Measurements from ENCODE around the gene ATP2C2.

DNA sequence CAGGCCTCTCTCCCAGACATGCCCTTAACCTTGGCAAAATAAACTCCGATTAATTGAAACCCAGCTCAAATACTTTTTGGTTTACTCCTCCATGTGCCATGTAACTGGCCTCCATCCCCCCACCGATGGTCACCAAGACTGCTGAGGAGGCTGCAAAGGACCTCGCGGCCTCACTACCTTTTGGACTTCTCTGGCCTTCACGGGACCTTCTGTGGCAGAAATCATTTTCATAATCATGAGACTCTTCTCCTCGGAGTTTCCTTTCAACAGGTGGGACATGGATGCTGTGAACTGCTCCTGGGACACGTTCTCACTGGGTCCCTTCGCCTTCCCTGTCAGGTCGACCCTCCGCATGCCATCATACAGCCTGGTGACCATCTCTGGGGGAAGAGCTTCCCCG lies 127.2 kb downstream of the ATP2C2 start:
- TF ChIP-seq EZH2 (IDR thresholded peaks at IDR 0.05; ENCODE audit: borderline replicate concordance, insufficient read depth, low read depth, low read length, poor library complexity, severe bottlenecking) = no peak
- TF ChIP-seq, protein P1, sequence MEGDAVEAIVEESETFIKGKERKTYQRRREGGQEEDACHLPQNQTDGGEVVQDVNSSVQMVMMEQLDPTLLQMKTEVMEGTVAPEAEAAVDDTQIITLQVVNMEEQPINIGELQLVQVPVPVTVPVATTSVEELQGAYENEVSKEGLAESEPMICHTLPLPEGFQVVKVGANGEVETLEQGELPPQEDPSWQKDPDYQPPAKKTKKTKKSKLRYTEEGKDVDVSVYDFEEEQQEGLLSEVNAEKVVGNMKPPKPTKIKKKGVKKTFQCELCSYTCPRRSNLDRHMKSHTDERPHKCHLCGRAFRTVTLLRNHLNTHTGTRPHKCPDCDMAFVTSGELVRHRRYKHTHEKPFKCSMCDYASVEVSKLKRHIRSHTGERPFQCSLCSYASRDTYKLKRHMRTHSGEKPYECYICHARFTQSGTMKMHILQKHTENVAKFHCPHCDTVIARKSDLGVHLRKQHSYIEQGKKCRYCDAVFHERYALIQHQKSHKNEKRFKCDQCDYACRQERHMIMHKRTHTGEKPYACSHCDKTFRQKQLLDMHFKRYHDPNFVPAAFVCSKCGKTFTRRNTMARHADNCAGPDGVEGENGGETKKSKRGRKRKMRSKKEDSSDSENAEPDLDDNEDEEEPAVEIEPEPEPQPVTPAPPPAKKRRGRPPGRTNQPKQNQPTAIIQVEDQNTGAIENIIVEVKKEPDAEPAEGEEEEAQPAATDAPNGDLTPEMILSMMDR (IDR thresholded peaks at IDR 0.05) = no peak

Measured in B cell (primary cell).